IPS DF 4.7 (cell line): ENCODE data around the gene LRSAM1.
"Not testable (repeated sequence)": the region's sequence is repeated elsewhere in the genome, so short reads cannot be mapped to it uniquely, and the experiment has no call there.

Experiments used
- DNase-seq: peaks from one replicate; pipeline ENCODE4 v3.0.0-alpha.2; 2013; ENCODE audit warnings: low spot score; ENCODE audit errors: extremely low read depth

LRSAM1 gene

GRCh38 chr9:127457191-127457878 is 6.0 kb downstream of the LRSAM1 start:
- no peak for DNase-seq

- DNase-seq: no peak
These were observed 7.6 kb downstream of the LRSAM1 start for GRCh38 chr9:127458921-127459320.

- no peak for DNase-seq
These were observed 12.1 kb downstream of the LRSAM1 start for GRCh38 chr9:127463382-127463781.

GRCh38 chr9:127463911-127464310 is 12.6 kb downstream of the LRSAM1 start:
- DNase-seq: no peak

GRCh38 chr9:127466407-127466917 is 15.2 kb downstream of the LRSAM1 start:
- DNase-seq: not testable (repeated sequence)

GRCh38 chr9:127467621-127468020 is 16.3 kb downstream of the LRSAM1 start:
- DNase-seq: no peak

- no peak for DNase-seq
These were observed 19.4 kb downstream of the LRSAM1 start for GRCh38 chr9:127470662-127471061.

GRCh38 chr9:127473501-127473900 is 22.2 kb downstream of the LRSAM1 start:
- no peak for DNase-seq

GRCh38 chr9:127473932-127474331 is 22.6 kb downstream of the LRSAM1 start:
- no peak for DNase-seq

- no peak for DNase-seq
These were observed 23.3 kb downstream of the LRSAM1 start for GRCh38 chr9:127474592-127474991.

- DNase-seq: no peak
These were observed 28.3 kb downstream of the LRSAM1 start for GRCh38 chr9:127479507-127480081.

GRCh38 chr9:127482662-127483061 is 31.4 kb downstream of the LRSAM1 start:
- no peak for DNase-seq

GRCh38 chr9:127485995-127486394 is 34.7 kb downstream of the LRSAM1 start:
- no peak for DNase-seq

GRCh38 chr9:127488946-127489345 is 37.6 kb downstream of the LRSAM1 start:
- no peak for DNase-seq

GRCh38 chr9:127489471-127490115 is 38.3 kb downstream of the LRSAM1 start:
- no peak for DNase-seq

- DNase-seq: no peak
These were observed 39.4 kb downstream of the LRSAM1 start for GRCh38 chr9:127490535-127491230.

- no peak for DNase-seq
These were observed 40.2 kb downstream of the LRSAM1 start for GRCh38 chr9:127491516-127491915.

- DNase-seq: no peak
These were observed 41.3 kb downstream of the LRSAM1 start for GRCh38 chr9:127492616-127493015.

GRCh38 chr9:127493592-127494303 is 42.4 kb downstream of the LRSAM1 start:
- DNase-seq: no peak

- DNase-seq: no peak
These were observed 43.0 kb downstream of the LRSAM1 start for GRCh38 chr9:127494304-127494702.

- no peak for DNase-seq
These were observed 44.7 kb downstream of the LRSAM1 start for GRCh38 chr9:127495884-127496555.
